Measurements from ENCODE around the gene ITPK1.

The ITPK1 gene

DNA sequence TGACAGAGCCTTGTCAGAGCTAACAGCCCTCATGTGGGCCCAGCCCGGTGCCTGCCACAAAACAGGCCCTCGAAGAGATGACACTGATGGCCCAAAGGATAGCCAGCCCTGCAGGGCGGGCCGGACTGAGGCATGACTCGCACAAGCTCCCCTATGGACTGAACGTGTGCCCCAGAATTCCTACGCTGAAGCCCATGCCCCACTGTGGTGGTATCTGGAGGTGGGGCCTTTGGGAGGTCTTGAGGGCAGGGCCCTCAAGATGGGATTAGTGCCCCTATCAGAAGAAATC, 154.2 kb downstream of the ITPK1 start:
- H3K27me3 ChIP-seq (replicated peaks; ENCODE audit: insufficient read depth, low read length): no peaks in the 10 kb centered on the region
- H3K27ac ChIP-seq (ENCODE audit: low read length): no peak overlapping the region
- H3K9me3 ChIP-seq (replicated peaks; ENCODE audit: insufficient read depth, low read length): no peaks in the 10 kb centered on the region
- H3K4me2 ChIP-seq (ENCODE audit: low read depth, low read length): no peak overlapping the region
- no peak overlapping the region for H3K4me3 ChIP-seq (ENCODE audit: low read length)
- H2AFZ ChIP-seq (ENCODE audit: low read length): no peak overlapping the region
- TF ChIP-seq, protein P1, sequence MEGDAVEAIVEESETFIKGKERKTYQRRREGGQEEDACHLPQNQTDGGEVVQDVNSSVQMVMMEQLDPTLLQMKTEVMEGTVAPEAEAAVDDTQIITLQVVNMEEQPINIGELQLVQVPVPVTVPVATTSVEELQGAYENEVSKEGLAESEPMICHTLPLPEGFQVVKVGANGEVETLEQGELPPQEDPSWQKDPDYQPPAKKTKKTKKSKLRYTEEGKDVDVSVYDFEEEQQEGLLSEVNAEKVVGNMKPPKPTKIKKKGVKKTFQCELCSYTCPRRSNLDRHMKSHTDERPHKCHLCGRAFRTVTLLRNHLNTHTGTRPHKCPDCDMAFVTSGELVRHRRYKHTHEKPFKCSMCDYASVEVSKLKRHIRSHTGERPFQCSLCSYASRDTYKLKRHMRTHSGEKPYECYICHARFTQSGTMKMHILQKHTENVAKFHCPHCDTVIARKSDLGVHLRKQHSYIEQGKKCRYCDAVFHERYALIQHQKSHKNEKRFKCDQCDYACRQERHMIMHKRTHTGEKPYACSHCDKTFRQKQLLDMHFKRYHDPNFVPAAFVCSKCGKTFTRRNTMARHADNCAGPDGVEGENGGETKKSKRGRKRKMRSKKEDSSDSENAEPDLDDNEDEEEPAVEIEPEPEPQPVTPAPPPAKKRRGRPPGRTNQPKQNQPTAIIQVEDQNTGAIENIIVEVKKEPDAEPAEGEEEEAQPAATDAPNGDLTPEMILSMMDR (IDR thresholded peaks at IDR 0.05; ENCODE audit: low read length): no peak
- TF ChIP-seq EZH2phosphoT487 (IDR thresholded peaks at IDR 0.05; ENCODE audit: low read length): no peak
- TF ChIP-seq EZH2 (optimal IDR thresholded peaks at IDR 0.05; ENCODE audit: low read depth, low read length): no peak
- no peaks in the 10 kb centered on the region for H3F3A ChIP-seq (ENCODE audit: insufficient read depth, low read length)
- DNase-seq: no peak
- H4K20me1 ChIP-seq (ENCODE audit: insufficient read depth, low read length): no peaks in the 10 kb centered on the region
- no peaks in the 10 kb centered on the region for H3K4me1 ChIP-seq (ENCODE audit: low read length)
- H3K79me2 ChIP-seq (ENCODE audit: low read length): no peaks in the 10 kb centered on the region
- H3K36me3 ChIP-seq (replicated peaks; ENCODE audit: insufficient read depth, low read length): no peaks in the 10 kb centered on the region
- H3K9ac ChIP-seq (ENCODE audit: low read length): no peak overlapping the region
- H3K9me2 ChIP-seq (replicated peaks; ENCODE audit: insufficient read depth, low read length): no peaks in the 10 kb centered on the region

DNA sequence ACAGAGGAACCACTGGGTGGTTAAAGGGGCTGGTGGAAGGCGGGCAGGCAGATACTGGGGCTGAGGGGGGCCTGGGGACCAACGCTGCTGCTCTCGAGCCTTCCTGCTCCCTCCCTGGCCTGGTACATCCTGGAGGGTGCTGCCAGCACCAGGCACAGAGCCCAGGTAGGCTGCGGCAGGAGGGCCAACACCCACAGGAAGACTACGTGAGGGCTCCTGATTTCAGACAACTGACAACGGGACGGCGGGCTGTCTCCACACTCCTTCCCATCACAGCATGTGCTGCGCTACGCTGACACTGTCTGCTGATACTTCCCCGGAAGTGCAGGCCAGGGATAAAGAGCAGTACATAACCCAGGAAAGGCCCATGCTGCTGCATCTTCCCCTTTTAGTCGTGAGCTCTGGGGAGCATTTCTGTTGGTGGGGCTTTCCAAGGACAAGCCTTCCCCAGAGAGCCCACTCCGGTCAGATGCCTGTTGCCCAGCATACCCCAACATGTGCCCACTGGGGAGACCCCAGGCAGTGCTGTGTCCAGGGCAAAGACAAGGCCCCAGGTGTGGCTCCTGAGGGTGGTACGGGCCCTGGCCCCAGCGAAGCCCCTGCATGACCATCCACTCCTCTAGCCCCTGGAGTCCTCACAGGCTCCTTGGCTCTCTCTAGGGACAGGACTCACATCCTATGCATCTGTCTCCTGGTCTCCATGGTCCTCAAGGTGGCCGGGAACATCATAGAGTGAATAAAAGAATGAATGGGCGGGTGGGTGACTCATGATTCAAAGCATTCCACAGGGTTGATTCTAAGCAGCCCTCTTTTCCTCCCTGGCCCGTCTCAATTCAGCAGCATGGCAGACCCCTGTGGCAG, 154.8 kb downstream of the ITPK1 start:
- Histone ChIP-seq H3F3A (ENCODE audit: insufficient read depth, low read length) (no peaks in the 10 kb centered on the region), H3K9me2 (replicated peaks; ENCODE audit: insufficient read depth, low read length) (no peaks in the 10 kb centered on the region), H3K79me2 (ENCODE audit: low read length) (no peaks in the 10 kb centered on the region), H4K20me1 (ENCODE audit: insufficient read depth, low read length) (no peaks in the 10 kb centered on the region), H3K4me3 (ENCODE audit: low read length) (no peak overlapping the region), H3K36me3 (replicated peaks; ENCODE audit: insufficient read depth, low read length) (no peaks in the 10 kb centered on the region), H3K9ac (ENCODE audit: low read length) (no peak overlapping the region), H3K27me3 (replicated peaks; ENCODE audit: insufficient read depth, low read length) (no peaks in the 10 kb centered on the region), H3K4me1 (ENCODE audit: low read length) (no peaks in the 10 kb centered on the region), H3K4me2 (ENCODE audit: low read depth, low read length) (no peak overlapping the region), H2AFZ (ENCODE audit: low read length) (no peak overlapping the region), H3K9me3 (replicated peaks; ENCODE audit: insufficient read depth, low read length) (no peaks in the 10 kb centered on the region), H3K27ac (ENCODE audit: low read length) (no peak overlapping the region)
- no peak for DNase-seq
- TF ChIP-seq, protein P1 (IDR thresholded peaks at IDR 0.05; ENCODE audit: low read length): no peak
- no peak for TF ChIP-seq EZH2phosphoT487 (IDR thresholded peaks at IDR 0.05; ENCODE audit: low read length)
- no peak for TF ChIP-seq EZH2 (optimal IDR thresholded peaks at IDR 0.05; ENCODE audit: low read depth, low read length)

DNA sequence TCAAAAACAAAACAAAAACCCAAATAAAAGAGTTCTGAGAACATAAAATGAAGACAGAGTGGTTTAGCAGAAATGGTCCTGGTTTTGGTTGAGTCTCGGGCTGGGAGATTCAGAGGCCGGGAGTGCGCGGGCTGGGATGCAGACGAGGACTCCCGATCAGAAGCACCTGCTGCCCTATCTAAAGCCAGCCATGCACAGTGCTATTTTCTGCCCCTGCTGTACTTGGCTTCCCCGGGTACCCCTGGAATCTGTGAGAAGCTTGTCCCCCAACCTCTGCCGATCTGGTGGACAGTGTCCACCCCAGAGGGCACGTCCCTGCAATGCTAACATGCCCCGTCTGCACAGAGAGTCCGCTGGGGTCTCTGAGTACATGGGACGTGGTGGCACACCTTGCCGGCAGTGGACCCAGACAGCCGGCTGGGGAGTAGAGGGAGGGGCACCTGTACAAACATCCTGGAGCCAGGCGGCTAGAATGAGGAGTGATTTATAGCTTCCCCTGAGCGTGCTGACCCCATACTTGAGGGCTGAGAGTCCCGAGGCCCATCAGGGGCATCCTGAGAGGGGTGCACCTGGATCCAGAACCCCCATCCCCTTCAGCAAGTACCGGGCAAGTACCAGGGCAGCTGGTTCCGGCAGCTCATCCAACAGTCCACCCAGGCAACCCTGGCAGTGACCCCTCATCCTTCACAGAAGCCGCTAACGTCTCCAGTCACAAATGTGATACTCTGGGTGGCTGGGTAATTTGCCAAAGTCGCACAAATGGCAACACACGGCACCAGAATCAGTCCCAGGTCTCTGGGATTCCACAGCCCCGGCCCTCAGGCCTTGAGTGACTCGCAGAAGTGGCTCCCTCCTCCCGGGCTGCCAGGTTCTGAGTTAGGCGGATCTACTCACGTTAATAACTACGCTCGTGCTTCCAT, 155.7 kb downstream of the ITPK1 start:
- H3K36me3 ChIP-seq (replicated peaks; ENCODE audit: insufficient read depth, low read length): no peaks in the 10 kb centered on the region
- no peaks in the 10 kb centered on the region for H3K27me3 ChIP-seq (replicated peaks; ENCODE audit: insufficient read depth, low read length)
- H3K9me2 ChIP-seq (replicated peaks; ENCODE audit: insufficient read depth, low read length): no peaks in the 10 kb centered on the region
- TF ChIP-seq, protein P1 (IDR thresholded peaks at IDR 0.05; ENCODE audit: low read length): no peak
- TF ChIP-seq EZH2 (optimal IDR thresholded peaks at IDR 0.05; ENCODE audit: low read depth, low read length) (no peak), EZH2phosphoT487 (IDR thresholded peaks at IDR 0.05; ENCODE audit: low read length) (no peak)
- no peaks in the 10 kb centered on the region for H3K9me3 ChIP-seq (replicated peaks; ENCODE audit: insufficient read depth, low read length)
- no peak overlapping the region for H3K4me3 ChIP-seq (ENCODE audit: low read length)
- no peaks in the 10 kb centered on the region for H3K79me2 ChIP-seq (ENCODE audit: low read length)
- no peak for DNase-seq
- H3K9ac ChIP-seq (ENCODE audit: low read length): no peak overlapping the region
- H2AFZ ChIP-seq (ENCODE audit: low read length): no peak overlapping the region
- H3F3A ChIP-seq (ENCODE audit: insufficient read depth, low read length): no peaks in the 10 kb centered on the region
- H3K4me2 ChIP-seq (ENCODE audit: low read depth, low read length): no peak overlapping the region
- no peak overlapping the region for H3K27ac ChIP-seq (ENCODE audit: low read length)
- no peaks in the 10 kb centered on the region for H3K4me1 ChIP-seq (ENCODE audit: low read length)
- no peaks in the 10 kb centered on the region for H4K20me1 ChIP-seq (ENCODE audit: insufficient read depth, low read length)
